B cell (primary cell): ENCODE measurements around the gene PHACTR4. TPM values are rescaled to one million over a fixed set of nuclear protein-coding genes. Genes with fewer than 3 reads are reported as not detected.

Experiments
- ATAC-seq: fragments of 200-7000 bp; cut with Tn5 transposase; one replicate; pipeline ENCODE4 v1.10.0; 2021; ENCODE audit warnings: low read depth, mild to moderate bottlenecking, moderate number of reproducible peaks, moderate library complexity
- CTCF ChIA-PET: fragments of 350-600 bp; sonication (Branson Sonifier 250); formaldehyde crosslinking; loops from one replicate; lab custom pipeline; 2021; ENCODE audit warnings: antibody characterized with exemption, inconsistent platforms; lab: Charles Lee
- POLR2A ChIA-PET: fragments of 350-600 bp; sonication (Branson Sonifier 250); formaldehyde crosslinking; loops from one replicate; lab custom pipeline; 2021; ENCODE audit warnings: antibody characterized with exemption; lab: Charles Lee
- DNase-seq: peaks from one replicate; pipeline ENCODE4 v3.0.0; 2013
- H2AFZ ChIP-seq: 2 replicates; pipeline ENCODE4 v1.6.1; 2012; ENCODE audit warnings: mild to moderate bottlenecking, low read depth, low read length; ENCODE audit not compliant: insufficient read depth, poor library complexity, severe bottlenecking
- H3K27ac ChIP-seq, 2 donors: 1 replicate in 1 of 2; 2 replicates in 1 of 2; pipeline ENCODE4 v1.5.1; 2012 to 2013; ENCODE audit warnings: low read length in 2 of 2, mild to moderate bottlenecking in 2 of 2, moderate library complexity in 1 of 2
- H3K27me3 ChIP-seq, 4 experiments: fragments of 200-600 bp in 1 of 4; sonication (generic) in 1 of 4; replicated peaks in 1 of 4; 1 replicate in 2 of 4; 2 replicates in 2 of 4; pipeline versions ENCODE4 v1.6.1 to v1.7.0; 2013 to 2016; ENCODE audit warnings: low read length in 3 of 4, mild to moderate bottlenecking in 2 of 4, mixed read lengths in 1 of 4, moderate library complexity in 1 of 4; ENCODE audit not compliant: insufficient read depth in 4 of 4, control insufficient read depth in 3 of 4; ENCODE audit errors: control extremely low read depth in 1 of 4
- H3K36me3 ChIP-seq, 2 experiments: replicated peaks in 1 of 2; 1 replicate in 1 of 2; 2 replicates in 1 of 2; pipeline versions ENCODE4 v1.6.1 to v1.7.1; 2013; ENCODE audit warnings: low read length in 1 of 2; ENCODE audit not compliant: insufficient read depth in 2 of 2, control insufficient read depth in 1 of 2; ENCODE audit errors: control extremely low read depth in 1 of 2, extremely low read depth in 1 of 2
- H3K4me1 ChIP-seq, 2 donors: fragments of 200-600 bp in 1 of 2; sonication (generic) in 1 of 2; 1 replicate in 1 of 2; 2 replicates in 1 of 2; pipeline versions ENCODE4 v1.5.1 to v1.6.1; 2013 to 2017; ENCODE audit warnings: low read length in 2 of 2; ENCODE audit not compliant: control insufficient read depth in 2 of 2, insufficient read depth in 2 of 2
- H3K4me2 ChIP-seq: replicated peaks from 2 replicates; pipeline ENCODE3; 2012; ENCODE audit warnings: mild to moderate bottlenecking, low read depth, low read length; ENCODE audit not compliant: poor library complexity, severe bottlenecking
- H3K4me3 ChIP-seq, 5 experiments: fragments of 200-600 bp in 1 of 5; sonication (generic) in 1 of 5; 1 replicate in 3 of 5; 2 replicates in 2 of 5; pipeline versions ENCODE4 v1.5.1 to v1.7.0; 2011 to 2016; ENCODE audit warnings: low read length in 4 of 5, mild to moderate bottlenecking in 4 of 5, low read depth in 2 of 5, control low read depth in 1 of 5, moderate library complexity in 1 of 5; ENCODE audit not compliant: insufficient read depth in 1 of 5; ENCODE audit errors: control extremely low read depth in 1 of 5, extremely low read depth in 1 of 5
- H3K79me2 ChIP-seq: fragments of 200-600 bp; sonication (generic); one replicate; pipeline ENCODE4 v1.6.0; 2016; ENCODE audit warnings: low read length; ENCODE audit not compliant: control insufficient read depth, insufficient read depth
- H3K9ac ChIP-seq: fragments of 200-600 bp; sonication (generic); 2 replicates; pipeline ENCODE4 v1.6.1; 2017; ENCODE audit warnings: mild to moderate bottlenecking, low read length, moderate library complexity
- H3K9me3 ChIP-seq, 3 donors: one replicate each; pipeline versions ENCODE4 v1.6.1 to v1.7.1; 2013; ENCODE audit warnings: low read length in 2 of 3; ENCODE audit not compliant: control insufficient read depth in 2 of 3, insufficient read depth in 1 of 3; ENCODE audit errors: control extremely low read depth in 1 of 3
- H4K20me1 ChIP-seq: 2 replicates; pipeline ENCODE4 v1.6.0; 2012; ENCODE audit warnings: mild to moderate bottlenecking, low read length; ENCODE audit not compliant: insufficient read depth, control insufficient read depth, poor library complexity, severe bottlenecking
- H3K27ac Mint-ChIP-seq: one replicate; pipeline ENCODE4 v1.8.0; 2021; ENCODE audit warnings: mixed read lengths
- H3K27me3 Mint-ChIP-seq: one replicate; pipeline ENCODE4 v1.8.0; 2021; ENCODE audit warnings: mixed read lengths
- H3K4me1 Mint-ChIP-seq: one replicate; pipeline ENCODE4 v1.8.0; 2021; ENCODE audit warnings: mixed read lengths
- H3K4me3 Mint-ChIP-seq: one replicate; pipeline ENCODE4 v1.8.0; 2021; ENCODE audit warnings: mixed read lengths
- H3K9me3 Mint-ChIP-seq: one replicate; pipeline ENCODE4 v1.8.0; 2022; ENCODE audit warnings: mixed read lengths; ENCODE audit not compliant: insufficient read depth
- CTCF ChIP-seq: fragments of 200-600 bp; IDR thresholded peaks from one replicate; pipeline ENCODE4 v1.8.0; 2022; ENCODE audit warnings: antibody characterized with exemption, mild to moderate bottlenecking
- EZH2 ChIP-seq: IDR thresholded peaks from 2 replicates; pipeline ENCODE4 v1.6.1; 2012; ENCODE audit warnings: borderline replicate concordance, low read depth, mild to moderate bottlenecking, moderate library complexity, low read length; ENCODE audit not compliant: insufficient read depth, poor library complexity, severe bottlenecking
- WGBS: methylation state at CpG from one replicate; pipeline ENCODE4 v1.1.5; 2013; ENCODE audit warnings: missing lambda C conversion rate; ENCODE audit not compliant: insufficient coverage; 5-methylcytosine and 5-hydroxymethylcytosine counted together
- intact Hi-C: fragments of 100-400 bp; cut with micrococcal nuclease; formaldehyde crosslinking; loops from one replicate; pipeline ENCODE4 v1.10.0; 2022
- polyA plus RNA-seq: library from polyadenylated mRNA; depleted of rRNA; stranded (reverse); fragments of >200 nt; gene quantifications from 2 replicates; pipeline ENCODE4 v1.2.3, GENCODE V29; 2012
- total RNA-seq, 2 donors: library from RNA; stranded (reverse); fragments of 120-200 nt in 1 of 2; gene quantifications; 1 replicate in 1 of 2; 2 replicates in 1 of 2; pipeline versions ENCODE4 v1.2.3 to v1.2.4, GENCODE V29; 2013 to 2022

Gene PHACTR4
- total and polyA plus RNA-seq, 2 donors (not counting 1 experiment from before 2014, with no cell fraction given) = 9.8 to 41.6 TPM

- intact Hi-C loops = no loop called here
- H3K4me2 ChIP-seq = peak overlapping the region; percentile 75
- H3K4me1 Mint-ChIP-seq = peaks cover 60% of the 10 kb centered on the region
- H3K27me3 ChIP-seq = no peaks in the 10 kb centered on the region
- peak overlapping the region; percentile 11 to 65 for H3K27ac ChIP-seq
- 57% methylated on average over 6 of the region's 8 CpGs for WGBS
- H3K27me3 Mint-ChIP-seq = no peaks in the 10 kb centered on the region
- POLR2A ChIA-PET = interaction anchor here (0.5 to 1.7 kb wide), 6 partner anchors 70 to 449 kb away, joined by 3 to 7 read pairs (median 4); no protein-coding TSS in a partner anchor
- peaks cover 47 to 56% of the 10 kb centered on the region in 2 donors for H3K4me1 ChIP-seq
- no peaks in the 10 kb centered on the region for H3K9me3 ChIP-seq
- DNase-seq = peak; percentile 31
- H4K20me1 ChIP-seq = peaks cover 76% of the 10 kb centered on the region
- peak overlapping the region in 1 of 5 experiments; percentile 19 for H3K4me3 ChIP-seq
- peak overlapping the region; percentile 33 for H3K9ac ChIP-seq
- peaks cover 53% of the 10 kb centered on the region for H3K79me2 ChIP-seq
- peak overlapping the region; percentile 88 for H3K27ac Mint-ChIP-seq
- no peak for TF ChIP-seq CTCF
- TF ChIP-seq EZH2 = no peak
- no peak overlapping the region for H2AFZ ChIP-seq
- H3K4me3 Mint-ChIP-seq = peak overlapping the region; percentile 97
- no peaks in the 10 kb centered on the region for H3K9me3 Mint-ChIP-seq
- CTCF ChIA-PET = interaction anchor here (0.9 to 3.8 kb wide), 4 partner anchors 69 to 366 kb away, joined by 4 to 13 read pairs (median 4); no protein-coding TSS in a partner anchor
- H3K36me3 ChIP-seq = peaks cover 22 to 63% of the 10 kb centered on the region in 2 experiments
- no peak for ATAC-seq
These were observed 140.9 kb downstream of the PHACTR4 start for GRCh38 chr1:28510273-28510969.

DNA sequence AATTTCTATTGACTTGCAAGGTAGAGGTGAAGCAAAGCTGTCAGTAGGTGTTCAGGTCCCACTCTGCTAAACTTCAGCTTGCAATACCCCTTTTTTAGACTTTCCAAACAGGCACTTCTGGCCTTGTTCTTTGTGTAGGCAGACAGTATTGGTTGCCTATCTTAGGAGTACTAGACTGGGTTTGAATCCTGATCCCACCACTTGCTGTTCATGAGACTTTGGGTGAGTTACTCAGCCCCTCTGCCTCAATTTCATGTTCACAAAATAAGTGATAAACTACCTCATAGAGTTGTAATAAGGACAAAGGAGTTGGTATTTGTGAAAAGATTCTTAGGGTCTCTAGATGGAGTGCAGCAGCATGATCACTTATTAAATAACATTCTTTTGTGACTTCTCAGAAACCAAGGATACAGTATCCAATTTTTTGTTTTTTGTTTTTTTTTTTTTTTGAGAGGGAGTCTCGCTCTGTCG, 141.5 kb downstream of the PHACTR4 start:
- Mint-ChIP-seq H3K4me1 (peaks cover 55% of the 10 kb centered on the region), H3K9me3 (no peaks in the 10 kb centered on the region), H3K4me3 (peak overlapping the region; percentile 97), H3K27me3 (no peaks in the 10 kb centered on the region), H3K27ac (peak overlapping the region; percentile 88)
- Histone ChIP-seq H3K27ac (peak overlapping the region in 1 of 2 donors; percentile 65), H3K79me2 (peaks cover 52% of the 10 kb centered on the region), H3K27me3 (no peaks in the 10 kb centered on the region), H2AFZ (no peak overlapping the region), H4K20me1 (peaks cover 75% of the 10 kb centered on the region), H3K4me3 (no peak overlapping the region), H3K4me2 (peak overlapping the region; percentile 75), H3K4me1 (peaks cover 47 to 56% of the 10 kb centered on the region in 2 donors), H3K9me3 (no peaks in the 10 kb centered on the region), H3K36me3 (peaks cover 22 to 63% of the 10 kb centered on the region in 2 experiments), H3K9ac (peak overlapping the region; percentile 2)
- intact Hi-C loops = no loop called here
- TF ChIP-seq EZH2 = no peak
- no peak for TF ChIP-seq CTCF
- ChIA-PET CTCF (interaction anchor here (1.0 to 3.8 kb wide), 3 partner anchors 70 to 366 kb away, joined by 4 to 13 read pairs (median 4); no protein-coding TSS in a partner anchor), POLR2A (interaction anchor here (0.6 to 0.7 kb wide), 3 partner anchors 265 to 703 kb away, joined by 3 to 4 read pairs (median 3); no protein-coding TSS in a partner anchor)
- no CpG with 5 or more reads among the region's 2 CpGs for WGBS
- DNase-seq (peak; percentile 24), ATAC-seq (no peak)
